Right lobe of liver (tissue), 4 donors: ENCODE data around the gene COG7.

Experiments used
- CTCF ChIP-seq, 4 donors: fragments of 200-600 bp in 3 of 4; fragments of 450-650 bp in 1 of 4; IDR thresholded peaks; one replicate each; pipeline versions ENCODE4 v1.5.1 to v1.8.0; 2016 to 2022; ENCODE audit warnings: antibody characterized with exemption in 4 of 4, mild to moderate bottlenecking in 2 of 4
- POLR2A ChIP-seq: fragments of 450-650 bp; IDR thresholded peaks from one replicate; pipeline ENCODE4 v1.6.1; 2017; ENCODE audit warnings: antibody characterized with exemption, mild to moderate bottlenecking
- donor health status: DM: no; HTN: no; CAD: no.
- donor health status: DM: no; HTN: no; CAD: no.
- donor health status: DM: no; HTN: yes; CAD: no.

DNA sequence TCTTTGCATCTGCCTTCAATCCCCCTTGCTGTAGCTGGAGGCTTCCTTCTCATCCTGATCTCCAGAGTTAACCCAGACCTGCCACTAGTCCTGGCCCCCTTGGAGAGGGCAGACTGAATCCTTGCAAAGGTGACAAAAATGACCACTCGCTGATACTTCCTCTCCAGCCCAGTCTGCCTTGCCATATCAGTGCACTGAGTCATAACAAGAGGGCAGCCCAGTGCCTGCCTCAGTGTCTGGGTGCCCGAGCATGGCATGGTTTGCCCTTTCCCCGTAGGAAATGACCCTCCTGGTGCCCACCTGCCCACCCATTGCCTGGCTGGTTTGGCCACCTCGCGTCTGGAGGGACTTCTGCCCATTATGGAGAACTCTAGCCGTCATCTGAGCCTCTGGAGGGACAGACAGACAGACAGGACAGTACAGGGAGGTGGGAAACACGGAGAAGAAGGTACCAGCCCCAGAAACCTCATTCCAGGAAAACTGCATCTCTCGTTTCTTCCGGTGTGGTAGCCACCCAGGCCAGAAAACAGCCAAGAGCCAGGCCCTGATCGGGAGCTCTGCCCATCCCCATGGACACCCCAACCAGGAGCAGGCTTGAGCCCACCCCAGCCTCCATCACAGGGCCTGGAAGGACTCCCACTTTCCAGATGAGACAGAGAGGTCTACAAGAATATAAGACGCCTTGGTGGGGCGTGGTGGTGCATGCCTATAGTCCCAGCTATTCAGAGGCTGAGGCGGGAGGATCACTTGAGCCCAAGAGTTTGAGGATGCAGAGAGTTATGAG is 79.4 kb downstream of the COG7 start:
- no peak for TF ChIP-seq POLR2A
- TF ChIP-seq CTCF (IDR thresholded peaks at IDR 0.05): no peak
